Measurements from ENCODE around the gene B9D1.

B9D1 gene

DNA sequence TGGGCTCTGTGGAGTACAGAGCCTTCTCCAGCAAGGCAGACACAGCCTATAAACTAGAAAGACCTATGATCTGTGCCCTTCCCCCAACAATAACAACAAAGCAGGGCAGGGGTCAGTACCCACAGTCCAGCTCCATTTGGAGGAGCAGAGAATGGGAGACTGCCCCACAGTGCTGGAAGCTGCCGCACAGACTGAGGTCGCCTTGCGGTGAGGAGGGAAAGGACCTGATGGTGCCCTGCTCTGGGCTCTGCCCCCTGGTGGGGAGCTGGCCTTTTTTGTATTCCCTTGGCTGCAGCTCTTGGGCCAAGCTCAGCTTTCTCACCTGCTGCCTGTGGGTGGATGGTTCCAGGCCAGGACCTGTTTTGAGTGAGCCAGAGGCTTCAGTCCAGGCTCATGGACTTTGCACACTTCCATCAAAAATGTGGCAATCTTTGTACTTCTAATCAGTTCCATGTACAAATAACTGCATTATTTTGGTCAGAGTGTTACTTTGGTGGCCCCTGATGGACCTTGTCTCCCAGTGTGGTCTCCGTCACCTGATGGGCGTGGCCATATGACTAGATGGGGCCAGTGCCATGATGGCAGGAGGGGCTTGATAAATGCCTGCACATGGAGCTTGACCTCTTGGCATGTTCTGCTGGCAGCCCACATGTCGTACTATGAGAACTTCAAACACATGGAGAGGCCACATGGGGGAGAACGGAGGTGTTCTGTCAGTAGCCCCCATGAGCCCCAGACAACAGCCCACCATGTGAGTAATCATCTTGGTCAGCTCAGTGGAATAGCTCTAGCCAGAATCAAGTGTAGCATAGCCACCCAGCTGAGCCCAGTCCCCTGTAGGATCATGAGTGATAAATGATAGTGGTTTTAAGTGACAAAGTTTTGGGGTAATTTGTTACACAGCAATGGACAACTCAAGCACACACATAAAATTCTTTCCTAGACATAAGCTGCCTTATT, 24.2 kb downstream of the B9D1 start:
- Histone ChIP-seq H3F3A (ENCODE audit: insufficient read depth) (no peaks in the 10 kb centered on the region), H3K36me3 (ENCODE audit: low read length) (no peaks in the 10 kb centered on the region), H3K9ac (ENCODE audit: low read length) (no peak overlapping the region), H3K79me2 (ENCODE audit: insufficient read depth, low read length) (no peaks in the 10 kb centered on the region), H2AFZ (ENCODE audit: low read depth, low read length, severe bottlenecking) (no peak overlapping the region), H4K20me1 (ENCODE audit: low read depth, low read length) (no peaks in the 10 kb centered on the region), H3K9me2 (replicated peaks; ENCODE audit: insufficient read depth, low read length) (no peaks in the 10 kb centered on the region), H3K9me3 (ENCODE audit: insufficient read depth, low read length) (no peaks in the 10 kb centered on the region), H3K27me3 (ENCODE audit: low read length) (no peaks in the 10 kb centered on the region), H3K4me2 (ENCODE audit: low read depth, low read length, poor library complexity, severe bottlenecking) (no peak overlapping the region), H3K4me3 (ENCODE audit: insufficient read depth, low read length, poor library complexity, severe bottlenecking) (no peak overlapping the region), H3K27ac (ENCODE audit: low read depth, low read length) (no peak overlapping the region)
- no peak for TF ChIP-seq EZH2phosphoT487 (conservative IDR thresholded peaks at IDR 0.05; ENCODE audit: low read length)
- TF ChIP-seq, protein P1, sequence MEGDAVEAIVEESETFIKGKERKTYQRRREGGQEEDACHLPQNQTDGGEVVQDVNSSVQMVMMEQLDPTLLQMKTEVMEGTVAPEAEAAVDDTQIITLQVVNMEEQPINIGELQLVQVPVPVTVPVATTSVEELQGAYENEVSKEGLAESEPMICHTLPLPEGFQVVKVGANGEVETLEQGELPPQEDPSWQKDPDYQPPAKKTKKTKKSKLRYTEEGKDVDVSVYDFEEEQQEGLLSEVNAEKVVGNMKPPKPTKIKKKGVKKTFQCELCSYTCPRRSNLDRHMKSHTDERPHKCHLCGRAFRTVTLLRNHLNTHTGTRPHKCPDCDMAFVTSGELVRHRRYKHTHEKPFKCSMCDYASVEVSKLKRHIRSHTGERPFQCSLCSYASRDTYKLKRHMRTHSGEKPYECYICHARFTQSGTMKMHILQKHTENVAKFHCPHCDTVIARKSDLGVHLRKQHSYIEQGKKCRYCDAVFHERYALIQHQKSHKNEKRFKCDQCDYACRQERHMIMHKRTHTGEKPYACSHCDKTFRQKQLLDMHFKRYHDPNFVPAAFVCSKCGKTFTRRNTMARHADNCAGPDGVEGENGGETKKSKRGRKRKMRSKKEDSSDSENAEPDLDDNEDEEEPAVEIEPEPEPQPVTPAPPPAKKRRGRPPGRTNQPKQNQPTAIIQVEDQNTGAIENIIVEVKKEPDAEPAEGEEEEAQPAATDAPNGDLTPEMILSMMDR (IDR thresholded peaks at IDR 0.05; ENCODE audit: insufficient read depth, low read length, poor library complexity, severe bottlenecking) = peak; percentile 60

DNA sequence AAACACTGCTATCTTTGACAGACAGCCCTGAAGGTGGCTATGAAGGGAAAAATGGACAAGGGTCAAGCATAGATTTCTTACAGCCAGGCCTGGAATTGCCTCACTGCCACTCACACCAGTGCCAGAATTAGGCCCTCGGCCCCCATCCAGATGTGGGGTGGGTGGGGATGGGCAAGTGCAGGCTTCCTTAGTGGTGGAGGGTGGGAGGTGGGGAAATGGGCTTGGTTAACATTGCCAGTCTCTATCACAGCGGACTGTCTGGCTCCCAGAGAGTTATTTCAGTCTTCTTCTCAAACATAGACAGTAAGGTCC, 24.9 kb downstream of the B9D1 start:
- H3F3A ChIP-seq (ENCODE audit: insufficient read depth) = no peaks in the 10 kb centered on the region
- H3K9me3 ChIP-seq (ENCODE audit: insufficient read depth, low read length) = no peaks in the 10 kb centered on the region
- no peaks in the 10 kb centered on the region for H3K36me3 ChIP-seq (ENCODE audit: low read length)
- H3K27ac ChIP-seq (ENCODE audit: low read depth, low read length) = no peak overlapping the region
- no peaks in the 10 kb centered on the region for H4K20me1 ChIP-seq (ENCODE audit: low read depth, low read length)
- no peak overlapping the region for H3K4me3 ChIP-seq (ENCODE audit: insufficient read depth, low read length, poor library complexity, severe bottlenecking)
- no peak overlapping the region for H3K4me2 ChIP-seq (ENCODE audit: low read depth, low read length, poor library complexity, severe bottlenecking)
- no peaks in the 10 kb centered on the region for H3K79me2 ChIP-seq (ENCODE audit: insufficient read depth, low read length)
- H3K9me2 ChIP-seq (replicated peaks; ENCODE audit: insufficient read depth, low read length) = no peaks in the 10 kb centered on the region
- H2AFZ ChIP-seq (ENCODE audit: low read depth, low read length, severe bottlenecking) = no peak overlapping the region
- no peaks in the 10 kb centered on the region for H3K27me3 ChIP-seq (ENCODE audit: low read length)
- no peak overlapping the region for H3K9ac ChIP-seq (ENCODE audit: low read length)
- TF ChIP-seq, protein P1 (IDR thresholded peaks at IDR 0.05; ENCODE audit: insufficient read depth, low read length, poor library complexity, severe bottlenecking) = no peak
- no peak for TF ChIP-seq EZH2phosphoT487 (conservative IDR thresholded peaks at IDR 0.05; ENCODE audit: low read length)

DNA sequence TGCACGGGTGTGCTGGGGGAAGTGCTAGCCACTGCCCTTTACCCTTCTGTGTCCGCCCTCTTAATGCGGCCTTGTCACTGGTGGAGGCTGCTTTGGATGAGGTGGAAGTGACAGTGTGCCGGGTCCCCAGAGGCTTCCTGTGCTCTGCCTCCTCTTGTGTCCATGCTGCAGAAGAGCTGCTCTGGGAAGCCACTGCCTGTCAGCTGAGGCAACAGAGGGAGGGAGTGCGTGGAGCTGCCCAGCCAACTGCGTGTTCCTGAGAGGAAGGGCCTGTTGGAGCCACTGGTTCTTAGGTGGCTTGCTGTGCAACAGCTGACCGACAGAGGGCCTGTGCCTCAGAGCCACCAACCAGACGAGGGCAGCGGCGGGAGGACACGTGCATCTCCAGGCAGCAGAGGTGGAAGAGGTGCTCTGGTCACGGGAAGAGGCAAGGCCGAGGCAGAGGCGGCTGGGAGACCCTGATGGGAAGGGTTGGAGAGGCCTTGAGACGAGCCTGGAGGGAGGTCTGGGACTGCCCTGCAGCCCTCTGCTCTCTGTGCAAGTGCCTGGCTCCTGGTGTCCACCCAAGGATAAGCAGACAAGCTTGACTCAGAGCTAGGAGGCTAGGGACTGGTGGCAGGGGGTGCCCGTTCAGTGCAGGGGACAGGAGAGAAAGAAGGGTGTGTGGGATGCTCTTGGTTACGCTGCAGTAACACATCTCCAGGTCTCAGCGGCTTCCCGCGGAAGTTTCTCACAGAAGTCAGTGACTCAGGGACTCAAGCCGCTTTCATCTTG, 25.4 kb downstream of the B9D1 start:
- no peak overlapping the region for H2AFZ ChIP-seq (ENCODE audit: low read depth, low read length, severe bottlenecking)
- H3K9me2 ChIP-seq (replicated peaks; ENCODE audit: insufficient read depth, low read length) = no peaks in the 10 kb centered on the region
- no peaks in the 10 kb centered on the region for H3K27me3 ChIP-seq (ENCODE audit: low read length)
- TF ChIP-seq EZH2phosphoT487 (conservative IDR thresholded peaks at IDR 0.05; ENCODE audit: low read length) = no peak
- TF ChIP-seq, protein P1 (IDR thresholded peaks at IDR 0.05; ENCODE audit: insufficient read depth, low read length, poor library complexity, severe bottlenecking) = no peak
- H3F3A ChIP-seq (ENCODE audit: insufficient read depth) = no peaks in the 10 kb centered on the region
- H3K36me3 ChIP-seq (ENCODE audit: low read length) = no peaks in the 10 kb centered on the region
- H3K79me2 ChIP-seq (ENCODE audit: insufficient read depth, low read length) = no peaks in the 10 kb centered on the region
- H3K4me2 ChIP-seq (ENCODE audit: low read depth, low read length, poor library complexity, severe bottlenecking) = no peak overlapping the region
- H3K9me3 ChIP-seq (ENCODE audit: insufficient read depth, low read length) = no peaks in the 10 kb centered on the region
- H3K4me3 ChIP-seq (ENCODE audit: insufficient read depth, low read length, poor library complexity, severe bottlenecking) = no peak overlapping the region
- no peak overlapping the region for H3K27ac ChIP-seq (ENCODE audit: low read depth, low read length)
- no peak overlapping the region for H3K9ac ChIP-seq (ENCODE audit: low read length)
- H4K20me1 ChIP-seq (ENCODE audit: low read depth, low read length) = no peaks in the 10 kb centered on the region

All from SU-DHL-6 (cell line).